GM12878 (cell line): ENCODE results near the gene ADAMTS17. TPM values are rescaled to one million over a fixed set of nuclear protein-coding genes. Genes with fewer than 3 reads are reported as not detected.

Experiments used
- ATAC-seq: fragments of 200-7000 bp; cut with Tn5 transposase; 3 replicates; pipeline ENCODE4 v1.9.1; 2020; ENCODE audit warnings: mild to moderate bottlenecking, moderate library complexity
- BruUV-seq: library from RNA; stranded (reverse); fragments of 400-500 nt; replicated peaks from 2 replicates; lab custom pipeline; 2021; lab: Mats Ljungman, UMichigan
- CTCF ChIA-PET: fragments of 300-600 bp; sonication (Branson Sonifier 250); formaldehyde crosslinking; extraction: SDS; loops from one replicate; lab custom pipeline; 2021; ENCODE audit warnings: inconsistent platforms; lab: Yijun Ruan, JAX
- POLR2A ChIA-PET: fragments of 350-600 bp; formaldehyde crosslinking; extraction: SDS; loops from one replicate; lab custom pipeline; 2021; ENCODE audit warnings: inconsistent platforms; lab: Charles Lee
- RAD21 ChIA-PET: fragments of 300-600 bp; sonication (Branson Sonifier 250); formaldehyde crosslinking; loops from one replicate; lab custom pipeline; 2023; ENCODE audit warnings: antibody characterized with exemption; ENCODE audit not compliant: unreplicated experiment; lab: Charles Lee
- SMC1A ChIA-PET: fragments of 300-600 bp; sonication (Branson Sonifier 250); formaldehyde crosslinking; loops from one replicate; lab custom pipeline; 2023; ENCODE audit not compliant: unreplicated experiment, uncharacterized antibody; lab: Charles Lee
- DNase-seq: peaks from one replicate; pipeline ENCODE4 v3.0.0-alpha.2; 2011; ENCODE audit warnings: low read depth, low spot score
- FAIRE-seq: peaks from 3 replicates; lab custom pipeline; 2011; peaks lifted over from hg19 to GRCh38; lab: Jason Lieb, UNC
- H2AFZ ChIP-seq: 2 replicates; pipeline ENCODE4 v1.6.0; 2011; ENCODE audit warnings: low read depth, low read length, control low read depth; ENCODE audit not compliant: control insufficient read depth
- H3K27ac ChIP-seq: 2 replicates; pipeline ENCODE4 v1.5.1; 2011; ENCODE audit warnings: control low read depth; ENCODE audit not compliant: control insufficient read depth, insufficient read depth
- H3K27me3 ChIP-seq, 2 experiments: replicated peaks in 1 of 2; 2 replicates each; pipeline versions ENCODE4 v1.6.0 to v1.6.1; 2011; ENCODE audit warnings: low read length in 1 of 2; ENCODE audit not compliant: control insufficient read depth in 2 of 2, insufficient read depth in 2 of 2
- H3K36me3 ChIP-seq, 2 experiments: 2 replicates each; pipeline ENCODE4 v1.5.1; 2011; ENCODE audit warnings: low read length in 1 of 2; ENCODE audit not compliant: control insufficient read depth in 2 of 2, insufficient read depth in 2 of 2
- H3K4me1 ChIP-seq: 2 replicates; pipeline ENCODE4 v1.6.1; 2011; ENCODE audit warnings: mild to moderate bottlenecking, low read length, moderate library complexity, mixed read lengths; ENCODE audit not compliant: control insufficient read depth, insufficient read depth
- H3K4me2 ChIP-seq: 2 replicates; pipeline ENCODE4 v1.6.0; 2011; ENCODE audit warnings: control low read depth; ENCODE audit not compliant: control insufficient read depth, insufficient read depth
- H3K4me3 ChIP-seq: fragments of 200-600 bp; sonication (generic); 2 replicates; pipeline ENCODE4 v1.5.1; 2016
- H3K79me2 ChIP-seq: 2 replicates; pipeline ENCODE4 v1.6.0; 2011; ENCODE audit warnings: low read length; ENCODE audit not compliant: control insufficient read depth, insufficient read depth
- H3K9ac ChIP-seq: 2 replicates; pipeline ENCODE4 v1.8.0; 2011; ENCODE audit warnings: low read length, control low read depth, mixed read lengths; ENCODE audit not compliant: control insufficient read depth, insufficient read depth
- H3K9me3 ChIP-seq: replicated peaks from 3 replicates; pipeline ENCODE4 v1.5.1; 2011; ENCODE audit warnings: mild to moderate bottlenecking, low read length; ENCODE audit not compliant: control insufficient read depth, insufficient read depth
- H4K20me1 ChIP-seq: 2 replicates; pipeline ENCODE4 v1.6.0; 2011; ENCODE audit not compliant: control insufficient read depth, insufficient read depth
- CHD4 ChIP-seq: fragments of 200-600 bp; sonication (generic); IDR thresholded peaks from 2 replicates; pipeline ENCODE4 v1.6.1; 2016; ENCODE audit warnings: mild to moderate bottlenecking
- E2F4 ChIP-seq: IDR thresholded peaks from 2 replicates; pipeline ENCODE4 v1.6.1; 2012; ENCODE audit warnings: low read depth, low read length, improper control_type of control experiment
- HCFC1 ChIP-seq: fragments of 150-350 bp; IDR thresholded peaks from 2 replicates; pipeline ENCODE4 v1.6.1; 2014; ENCODE audit warnings: low read length
- NR2F1 ChIP-seq: fragments of 450-650 bp; conservative IDR thresholded peaks from 2 replicates; pipeline ENCODE4 v1.6.1; 2017; ENCODE audit warnings: mild to moderate bottlenecking
- PRDM15 ChIP-seq: fragments of 450-650 bp; formaldehyde crosslinking; IDR thresholded peaks from 2 replicates; pipeline ENCODE4 v1.4.0; 2020; ENCODE audit warnings: mild to moderate bottlenecking, moderate library complexity
- RAD51 ChIP-seq: fragments of 450-650 bp; IDR thresholded peaks from 2 replicates; pipeline ENCODE4 v1.6.1; 2016; ENCODE audit warnings: moderate library complexity, mild to moderate bottlenecking, inconsistent platforms
- REST ChIP-seq: IDR thresholded peaks from 2 replicates; pipeline ENCODE4 v1.6.1; 2012; ENCODE audit warnings: mild to moderate bottlenecking, low read depth, low read length
- SKIL ChIP-seq: fragments of 450-650 bp; IDR thresholded peaks from 2 replicates; pipeline ENCODE4 v1.6.1; 2017; ENCODE audit warnings: mild to moderate bottlenecking, low read depth, inconsistent platforms; ENCODE audit not compliant: poor library complexity, severe bottlenecking
- SREBF2 ChIP-seq: IDR thresholded peaks from 2 replicates; pipeline ENCODE4 v1.6.1; 2012; ENCODE audit warnings: mild to moderate bottlenecking, low read length
- USF1 ChIP-seq: IDR thresholded peaks from 2 replicates; pipeline ENCODE4 v1.6.1; 2011; ENCODE audit warnings: borderline replicate concordance, low read depth, mild to moderate bottlenecking, moderate library complexity, mixed read lengths, low read length; ENCODE audit not compliant: insufficient read depth; ENCODE audit errors: extremely low read length
- YBX1 ChIP-seq: fragments of 450-650 bp; IDR thresholded peaks from 2 replicates; pipeline ENCODE4 v1.6.1; 2016; ENCODE audit warnings: antibody characterized with exemption
- ZNF217 ChIP-seq: fragments of 450-650 bp; IDR thresholded peaks from 2 replicates; pipeline ENCODE4 v1.6.1; 2017; ENCODE audit warnings: antibody characterized with exemption, mild to moderate bottlenecking
- ZNF622 ChIP-seq: fragments of 450-650 bp; IDR thresholded peaks from 2 replicates; pipeline ENCODE4 v1.6.1; 2017; ENCODE audit warnings: mild to moderate bottlenecking, inconsistent platforms
- WGBS: methylation state at CpG from one replicate; pipeline ENCODE4 v1.1.6; 2016; ENCODE audit warnings: low lambda C conversion rate; ENCODE audit not compliant: insufficient replicate concordance, insufficient coverage; ENCODE audit errors: missing lambda C conversion rate; 5-methylcytosine and 5-hydroxymethylcytosine counted together
- in situ Hi-C: fragments of 300-500 bp; cut with MboI; formaldehyde crosslinking; loops from 9 replicates; pipeline ENCODE4 v1.14.3; 2018; ENCODE audit warnings: mixed read lengths
- intact Hi-C: fragments of 100-400 bp; cut with micrococcal nuclease; formaldehyde crosslinking; loops from one replicate; pipeline ENCODE4 v1.14.2; 2022; ENCODE audit not compliant: unreplicated experiment
- polyA plus RNA-seq, 11 experiments: library from polyadenylated mRNA; depleted of rRNA in 4 of 11; unstranded in 6 of 11; stranded (reverse) in 5 of 11; fragments of >200 nt; fragmentation: Nextera tagmentation in 4 of 11; fragmentation: Illumina TruSeq in 1 of 11; extraction: Ambion mirVana in 4 of 11; extraction: Trizol in 1 of 11; gene quantifications; 1 replicate in 1 of 11; 2 replicates in 10 of 11; pipeline versions ENCODE4 v1.2.1 to v1.2.3, GENCODE V29; 2011 to 2016; ENCODE audit warnings: inconsistent platforms in 2 of 11, missing spikeins in 2 of 11, low read depth in 1 of 11
- total RNA-seq, 4 experiments: library from RNA; depleted of rRNA in 3 of 4; stranded (reverse); fragments of >200 nt in 3 of 4; fragmentation: Illumina TruSeq in 1 of 4; extraction: Trizol in 1 of 4; gene quantifications; 2 replicates each; pipeline versions ENCODE4 v1.2.1 to v1.2.3, GENCODE V29; 2013 to 2021

Gene ADAMTS17
- total and polyA plus RNA-seq, 10 of the 15 experiments (the other 5 are each of a cell fraction or from before 2014, with no cell fraction given) = 0.04 to 0.50 (median 0.10) TPM; not detected in 4

GRCh38 chr15:100227781-100228180, 114.0 kb downstream of the ADAMTS17 start (continued):
- TF ChIP-seq REST (no peak), RAD51 (no peak), SREBF2 (no peak), USF1 (no peak), ZNF217 (no peak), HCFC1 (no peak), NR2F1 (no peak)

- Histone ChIP-seq H3K79me2 (no peaks in the 10 kb centered on the region), H3K4me1 (no peaks in the 10 kb centered on the region), H3K9me3 (no peaks in the 10 kb centered on the region; the same call in 2 of the 3 replicates), H3K9ac (no peak overlapping the region), H3K4me2 (no peak overlapping the region), H3K27me3 (no peaks in the 10 kb centered on the region), H3K4me3 (no peak overlapping the region), H3K27ac (no peak overlapping the region), H3K36me3 (no peaks in the 10 kb centered on the region), H2AFZ (no peak overlapping the region), H4K20me1 (no peaks in the 10 kb centered on the region)
- POLR2A ChIA-PET = no interaction called here
- SMC1A ChIA-PET = no interaction called here
- ATAC-seq (no peak), FAIRE-seq (no peak), DNase-seq (no peak)
- BruUV-seq = no TSS peak
- intact Hi-C loops = no loop called here
- RAD21 ChIA-PET = no interaction called here
- CTCF ChIA-PET = no interaction called here
- in situ Hi-C loops = no loop called here
- 32% methylated on average over 5 of the region's 5 CpGs for WGBS
- TF ChIP-seq PRDM15 (CRISPR knock-in tag) = no peak
- TF ChIP-seq SKIL = no peak
- no peak for TF ChIP-seq YBX1
- no peak for TF ChIP-seq ZNF622
- TF ChIP-seq CHD4 = no peak
- no peak for TF ChIP-seq E2F4
These were observed 115.7 kb downstream of the ADAMTS17 start for GRCh38 chr15:100226107-100226506.
